ENCODE measurements around the gene AQP3. TPM values are rescaled to one million over a fixed set of nuclear protein-coding genes. Genes with fewer than 3 reads are reported as not detected.

AQP3 gene
- total RNA-seq, 4 donors from 2014 or later = 3.9 to 100 (median 15.5) TPM

- peaks cover 0 to 96% of the 10 kb centered on the region in 2 donors for H3K36me3 ChIP-seq
These were observed 17.7 kb upstream of the AQP3 start for GRCh38 chr9:33465096-33465495.

GRCh38 chr9:33464045-33464636 is 16.7 kb upstream of the AQP3 start:
- Histone ChIP-seq H3K36me3 (peaks cover 0 to 86% of the 10 kb centered on the region in 2 donors), H3K4me1 (no peaks in the 10 kb centered on the region), H3K4me3 (no peak overlapping the region), H3K27ac (no peak overlapping the region), H3K27me3 (no peaks in the 10 kb centered on the region), H3K9me3 (no peaks in the 10 kb centered on the region)
- no peak for ATAC-seq
- no peak for TF ChIP-seq EP300 (IDR thresholded peaks at IDR 0.05)
- no peak for TF ChIP-seq CTCF (IDR thresholded peaks at IDR 0.05)
- TF ChIP-seq POLR2A (IDR thresholded peaks at IDR 0.05) = no peak
- no peak for TF ChIP-seq POLR2AphosphoS5 (IDR thresholded peaks at IDR 0.05)
- 84 to 91% methylated on average over 4 of the region's 14 CpGs for WGBS, 2 donors (ENCODE audit: low coverage in 1 of 2)

More at GRCh38 chr9:33465096-33465495, 17.7 kb upstream of the AQP3 start:
- no peak overlapping the region for H3K27ac ChIP-seq
- no peak for ATAC-seq
- H3K4me1 ChIP-seq = no peaks in the 10 kb centered on the region
- H3K27me3 ChIP-seq = no peaks in the 10 kb centered on the region
- TF ChIP-seq EP300 (IDR thresholded peaks at IDR 0.05) = no peak
- no peak for TF ChIP-seq POLR2A (IDR thresholded peaks at IDR 0.05)
- TF ChIP-seq POLR2AphosphoS5 (IDR thresholded peaks at IDR 0.05) = no peak
- no peak for TF ChIP-seq CTCF (IDR thresholded peaks at IDR 0.05)
- WGBS, 2 donors (ENCODE audit: low coverage in 1 of 2) = 90 to 100% methylated on average over 1 to 2 of the region's 9 CpGs
- H3K4me3 ChIP-seq = no peak overlapping the region
- H3K9me3 ChIP-seq = no peaks in the 10 kb centered on the region

- WGBS, 2 donors (ENCODE audit: low coverage in 1 of 2) = 91% methylated on average over 12 of the region's 15 CpGs; no CpG with 5 or more reads in 1 of the 2 donors
- no peak overlapping the region for H3K4me3 ChIP-seq
- H3K4me1 ChIP-seq = no peaks in the 10 kb centered on the region
- peaks cover 0 to 76% of the 10 kb centered on the region in 2 donors for H3K36me3 ChIP-seq
- H3K9me3 ChIP-seq = no peaks in the 10 kb centered on the region
- no peaks in the 10 kb centered on the region for H3K27me3 ChIP-seq
- ATAC-seq = no peak
- H3K27ac ChIP-seq = no peak overlapping the region
- TF ChIP-seq CTCF (IDR thresholded peaks at IDR 0.05) (no peak), POLR2AphosphoS5 (IDR thresholded peaks at IDR 0.05) (no peak), EP300 (IDR thresholded peaks at IDR 0.05) (no peak), POLR2A (IDR thresholded peaks at IDR 0.05) (no peak)
These were observed 15.8 kb upstream of the AQP3 start for GRCh38 chr9:33463151-33463550.

GRCh38 chr9:33461492-33461891 is 14.1 kb upstream of the AQP3 start:
- ATAC-seq = no peak
- no peaks in the 10 kb centered on the region for H3K27me3 ChIP-seq
- 69% methylated on average over 2 of the region's 3 CpGs; no CpG with 5 or more reads in 1 of the 2 donors for whole genome bisulfite sequencing, 2 donors (ENCODE audit: low coverage in 1 of 2)
- no peaks in the 10 kb centered on the region for H3K4me1 ChIP-seq
- TF ChIP-seq EP300 (IDR thresholded peaks at IDR 0.05) = no peak
- TF ChIP-seq POLR2A (IDR thresholded peaks at IDR 0.05) = no peak
- no peak for TF ChIP-seq CTCF (IDR thresholded peaks at IDR 0.05)
- TF ChIP-seq POLR2AphosphoS5 (IDR thresholded peaks at IDR 0.05) = no peak
- no peaks in the 10 kb centered on the region for H3K9me3 ChIP-seq
- peaks cover 0 to 60% of the 10 kb centered on the region in 2 donors for H3K36me3 ChIP-seq
- H3K27ac ChIP-seq = no peak overlapping the region
- H3K4me3 ChIP-seq = no peak overlapping the region

- ATAC-seq = no peak
- H3K4me3 ChIP-seq = no peak overlapping the region
- no peaks in the 10 kb centered on the region for H3K4me1 ChIP-seq
- H3K27me3 ChIP-seq = no peaks in the 10 kb centered on the region
- peaks cover 0 to 53% of the 10 kb centered on the region in 2 donors for H3K36me3 ChIP-seq
- 83 to 94% methylated on average over 8 to 9 of the region's 10 CpGs for WGBS, 2 donors (ENCODE audit: low coverage in 1 of 2)
- no peak overlapping the region for H3K27ac ChIP-seq
- TF ChIP-seq CTCF (IDR thresholded peaks at IDR 0.05) (no peak), POLR2A (IDR thresholded peaks at IDR 0.05) (no peak)
- H3K9me3 ChIP-seq = no peaks in the 10 kb centered on the region
These were observed 13.5 kb upstream of the AQP3 start for GRCh38 chr9:33460854-33461253.
